GM12874 (cell line): ENCODE measurements around the gene FILIP1.

Experiments used
- CTCF ChIP-seq: IDR thresholded peaks from 2 replicates; pipeline ENCODE4 v1.5.1; 2011; ENCODE audit warnings: low read depth, mild to moderate bottlenecking, control low read depth, low read length, moderate library complexity; ENCODE audit not compliant: insufficient read depth

The FILIP1 gene

DNA sequence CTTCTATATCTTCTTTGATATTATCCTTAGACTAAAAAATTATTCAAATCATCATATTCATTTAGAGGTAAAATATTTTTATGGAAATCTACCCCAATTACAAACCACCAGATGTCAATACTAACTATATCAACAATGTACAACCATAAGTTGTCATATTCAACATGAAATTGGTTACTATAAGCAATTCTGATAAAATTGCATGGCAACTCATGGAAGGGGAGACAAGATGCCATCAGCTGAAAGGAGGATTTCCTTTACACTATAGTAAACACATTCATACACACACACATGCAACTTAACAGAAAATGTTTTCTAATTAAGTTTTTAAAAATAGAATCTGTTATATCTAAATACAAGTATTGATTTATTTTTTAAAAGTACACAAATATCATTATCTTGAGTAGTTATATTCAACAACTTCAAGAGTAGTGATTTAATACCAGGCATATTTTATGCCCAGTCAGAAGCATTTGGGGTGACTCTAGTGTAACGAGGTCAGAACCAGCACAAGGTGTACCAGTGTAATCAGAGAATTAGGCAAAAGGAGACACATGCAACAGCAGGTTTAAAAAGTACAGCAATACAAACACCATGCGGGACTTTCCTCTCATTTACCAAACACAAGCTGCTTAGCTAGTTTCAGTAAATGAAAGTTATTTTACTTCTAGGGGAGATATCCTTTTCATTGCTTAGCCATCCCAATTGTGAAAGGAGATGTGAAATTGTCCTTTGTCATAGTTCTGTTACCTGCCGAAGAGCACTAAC, 1.0 kb downstream of the FILIP1 start:
- TF ChIP-seq CTCF = no peak

DNA sequence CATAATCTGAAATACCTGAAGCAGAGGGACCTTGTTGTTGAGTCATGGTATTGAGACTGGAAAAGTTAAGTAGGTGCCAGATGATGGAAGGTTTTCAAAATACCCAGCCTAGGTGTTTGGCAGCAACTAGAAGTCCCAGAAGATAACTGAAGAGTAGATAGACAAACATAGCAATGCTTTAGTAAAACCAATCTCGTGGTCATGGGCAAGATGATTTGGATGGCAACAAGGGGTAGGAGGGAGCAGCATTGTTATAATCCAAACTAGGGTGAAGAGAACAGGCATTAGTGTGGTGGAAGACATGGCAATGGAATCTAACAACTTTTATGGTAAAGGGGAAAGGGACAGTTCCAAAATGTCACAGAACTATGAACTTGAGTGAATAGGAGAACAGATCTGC, 2.3 kb downstream of the FILIP1 start:
- no peak for TF ChIP-seq CTCF

DNA sequence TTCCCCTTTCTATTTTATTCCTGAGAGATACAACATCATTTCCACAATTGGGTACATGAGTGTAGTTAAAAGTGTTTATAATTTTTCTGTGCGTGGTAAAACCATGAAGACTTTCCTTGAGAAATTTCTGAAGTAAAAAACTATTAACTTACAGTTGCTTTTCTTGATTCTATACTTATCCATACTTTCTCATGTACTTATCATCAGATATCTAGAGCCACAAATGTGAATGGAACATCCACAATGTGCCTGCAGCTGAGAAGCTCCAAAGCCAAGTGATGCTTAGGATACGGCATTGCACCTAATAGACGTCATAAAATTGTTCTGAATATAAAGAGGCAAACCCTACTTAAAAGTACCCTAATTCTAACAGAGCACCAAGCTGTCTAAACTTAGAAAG, 2.9 kb downstream of the FILIP1 start:
- TF ChIP-seq CTCF = no peak

GRCh38 chr6:75489025-75489424, 4.6 kb downstream of the FILIP1 start:
- TF ChIP-seq CTCF = no peak

GRCh38 chr6:75488033-75488432, 5.6 kb downstream of the FILIP1 start:
- TF ChIP-seq CTCF = no peak

DNA sequence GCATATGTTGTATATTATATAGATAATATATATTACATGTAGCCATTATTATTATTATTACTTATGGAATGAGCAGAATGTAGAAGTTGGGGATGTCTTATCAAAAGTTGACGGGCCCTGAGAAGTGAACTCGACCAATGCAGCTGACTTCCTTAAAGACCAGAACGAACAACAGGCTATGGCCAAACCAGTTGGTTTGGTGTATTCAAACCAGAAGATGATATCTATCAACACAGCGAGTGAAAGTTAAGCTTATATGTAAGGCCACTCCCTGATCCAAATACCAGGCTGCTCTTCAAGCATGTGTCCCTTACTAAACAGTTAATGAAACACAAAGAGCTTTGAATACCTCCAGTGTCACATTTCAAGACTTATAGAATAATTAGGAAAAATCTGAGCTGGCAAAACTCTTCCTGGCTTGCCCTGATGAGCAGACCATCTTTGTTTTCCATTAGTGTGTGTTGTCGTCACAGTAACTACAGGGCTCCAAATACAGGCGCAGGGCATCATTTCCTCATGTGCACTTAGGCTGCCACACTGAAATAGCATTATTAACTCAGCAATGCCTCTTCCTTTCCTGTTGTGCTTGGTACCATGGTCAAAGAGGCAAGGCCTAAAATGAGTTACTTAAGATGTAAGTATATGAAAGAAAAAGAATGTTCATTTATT, 6.6 kb downstream of the FILIP1 start:
- TF ChIP-seq CTCF = no peak

DNA sequence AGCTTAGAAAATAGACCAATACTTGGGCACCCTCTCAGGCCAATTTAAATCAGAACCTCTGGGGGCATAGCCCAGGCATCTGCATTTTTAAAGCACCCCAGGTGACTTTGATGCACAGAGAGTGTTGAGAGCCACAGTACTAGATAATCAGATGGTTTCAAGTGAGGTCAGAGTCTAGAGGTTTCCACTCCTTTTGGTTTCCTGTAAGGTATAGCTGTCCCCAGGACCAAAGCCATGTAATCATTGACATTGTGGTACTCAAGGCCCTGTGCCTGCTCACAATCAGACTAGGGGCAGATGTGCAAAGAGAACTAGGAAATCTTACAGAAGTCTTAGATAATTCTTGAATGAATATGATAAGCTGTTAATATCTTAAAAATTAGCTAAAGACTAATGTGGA, 9.1 kb downstream of the FILIP1 start:
- TF ChIP-seq CTCF = no peak
